Caco-2 (cell line): ENCODE results near the gene DOCK2. TPM values are rescaled to one million over a fixed set of nuclear protein-coding genes. Genes with fewer than 3 reads are reported as not detected.

Experiments used
- BruUV-seq: library from RNA; stranded (reverse); fragments of 400-500 nt; replicated peaks from 2 replicates; lab custom pipeline; 2021; lab: Mats Ljungman, UMichigan
- CTCF ChIA-PET: fragments of 300-600 bp; sonication (Branson Sonifier 250); formaldehyde crosslinking; loops from one replicate; lab custom pipeline; 2022; ENCODE audit warnings: antibody characterized with exemption; lab: Charles Lee
- POLR2A ChIA-PET: fragments of 300-600 bp; sonication (Branson Sonifier 250); formaldehyde crosslinking; loops from one replicate; lab custom pipeline; 2022; ENCODE audit warnings: antibody characterized with exemption; lab: Charles Lee
- DNase-seq, 2 experiments: peaks; one replicate each; pipeline versions ENCODE4 v3.0.0 to v3.0.0-alpha.2; 2020 to 2022
- H3K27me3 ChIP-seq: replicated peaks from 2 replicates; pipeline ENCODE4 v1.6.0; 2011; ENCODE audit warnings: low read length; ENCODE audit not compliant: control insufficient read depth, insufficient read depth
- H3K36me3 ChIP-seq: 2 replicates; pipeline ENCODE4 v1.5.1; 2011; ENCODE audit warnings: low read length; ENCODE audit not compliant: control insufficient read depth, insufficient read depth
- H3K4me1 ChIP-seq: fragments of 250-450 bp; sonication (Bioruptor Pico); 2 replicates; pipeline ENCODE4 v1.5.1; 2020; ENCODE audit warnings: mild to moderate bottlenecking
- H3K4me3 ChIP-seq: 2 replicates; pipeline ENCODE4 v1.5.1; 2011; ENCODE audit warnings: low read depth, mild to moderate bottlenecking, control low read depth, low read length
- H3K9me3 ChIP-seq: fragments of 250-450 bp; sonication (Bioruptor Pico); 2 replicates; pipeline ENCODE4 v1.5.1; 2020; ENCODE audit warnings: mild to moderate bottlenecking, moderate library complexity
- H3K27ac Mint-ChIP-seq: one replicate; pipeline ENCODE4 v1.8.0; 2022; ENCODE audit warnings: mixed read lengths; ENCODE audit not compliant: unreplicated experiment
- H3K27me3 Mint-ChIP-seq: one replicate; pipeline ENCODE4 v1.8.0; 2022; ENCODE audit warnings: mixed read lengths; ENCODE audit not compliant: insufficient read depth, unreplicated experiment
- H3K36me3 Mint-ChIP-seq: one replicate; pipeline ENCODE4 v1.8.0; 2022; ENCODE audit warnings: mild to moderate bottlenecking, mixed read lengths; ENCODE audit not compliant: insufficient read depth, unreplicated experiment
- H3K4me1 Mint-ChIP-seq: one replicate; pipeline ENCODE4 v1.8.0; 2022; ENCODE audit warnings: low read depth, mixed read lengths; ENCODE audit not compliant: unreplicated experiment
- H3K4me3 Mint-ChIP-seq: one replicate; pipeline ENCODE4 v1.8.0; 2022; ENCODE audit warnings: mild to moderate bottlenecking, moderate library complexity, mixed read lengths; ENCODE audit not compliant: unreplicated experiment
- H3K9me3 Mint-ChIP-seq: one replicate; pipeline ENCODE4 v1.8.0; 2022; ENCODE audit warnings: mixed read lengths; ENCODE audit not compliant: unreplicated experiment
- intact Hi-C: fragments of 100-400 bp; cut with micrococcal nuclease; formaldehyde crosslinking; loops from one replicate; pipeline ENCODE4 v1.10.0; 2022; ENCODE audit not compliant: unreplicated experiment
- total RNA-seq: library from RNA; stranded (reverse); gene quantifications from 2 replicates; pipeline ENCODE4 v1.2.3, GENCODE V29; 2022
- TF ChIP-seq, protein P1 (sequence below), 2 experiments: fragments of 200-600 bp in 1 of 2; IDR thresholded peaks; 1 replicate in 1 of 2; 2 replicates in 1 of 2; pipeline versions ENCODE4 v1.5.1 to v1.8.0; 2011 to 2022; ENCODE audit warnings: antibody characterized with exemption in 1 of 2, control low read depth in 1 of 2, inconsistent platforms in 1 of 2, low read depth in 1 of 2, low read length in 1 of 2, mild to moderate bottlenecking in 1 of 2, moderate library complexity in 1 of 2; ENCODE audit not compliant: insufficient read depth in 1 of 2, severe bottlenecking in 1 of 2, unreplicated experiment in 1 of 2

DOCK2 gene
- total RNA-seq, 1 experiment from 2014 or later, result 0.09 TPM

DNA sequence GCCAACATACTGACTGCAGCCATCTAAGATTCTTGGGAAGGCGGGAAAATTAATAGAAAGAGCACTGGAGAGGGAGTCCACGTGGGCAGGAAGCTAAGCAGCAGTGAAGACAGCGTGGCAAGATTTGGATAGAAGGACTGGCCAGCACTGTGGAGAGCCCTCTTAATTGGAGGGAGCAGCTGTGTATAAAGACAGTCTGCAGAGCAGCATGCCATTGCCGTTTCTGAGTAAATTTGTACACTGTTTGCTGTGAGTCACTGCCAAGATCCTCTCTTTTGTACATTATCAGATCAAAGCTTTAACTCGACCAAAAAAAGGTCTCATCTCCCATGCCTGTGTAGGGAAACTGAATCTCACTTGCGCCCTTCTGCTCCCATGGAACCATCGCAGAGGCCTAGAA, 297.9 kb downstream of the DOCK2 start:
- TF ChIP-seq, protein P1, sequence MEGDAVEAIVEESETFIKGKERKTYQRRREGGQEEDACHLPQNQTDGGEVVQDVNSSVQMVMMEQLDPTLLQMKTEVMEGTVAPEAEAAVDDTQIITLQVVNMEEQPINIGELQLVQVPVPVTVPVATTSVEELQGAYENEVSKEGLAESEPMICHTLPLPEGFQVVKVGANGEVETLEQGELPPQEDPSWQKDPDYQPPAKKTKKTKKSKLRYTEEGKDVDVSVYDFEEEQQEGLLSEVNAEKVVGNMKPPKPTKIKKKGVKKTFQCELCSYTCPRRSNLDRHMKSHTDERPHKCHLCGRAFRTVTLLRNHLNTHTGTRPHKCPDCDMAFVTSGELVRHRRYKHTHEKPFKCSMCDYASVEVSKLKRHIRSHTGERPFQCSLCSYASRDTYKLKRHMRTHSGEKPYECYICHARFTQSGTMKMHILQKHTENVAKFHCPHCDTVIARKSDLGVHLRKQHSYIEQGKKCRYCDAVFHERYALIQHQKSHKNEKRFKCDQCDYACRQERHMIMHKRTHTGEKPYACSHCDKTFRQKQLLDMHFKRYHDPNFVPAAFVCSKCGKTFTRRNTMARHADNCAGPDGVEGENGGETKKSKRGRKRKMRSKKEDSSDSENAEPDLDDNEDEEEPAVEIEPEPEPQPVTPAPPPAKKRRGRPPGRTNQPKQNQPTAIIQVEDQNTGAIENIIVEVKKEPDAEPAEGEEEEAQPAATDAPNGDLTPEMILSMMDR (IDR thresholded peaks at IDR 0.05; ENCODE audit: insufficient read depth in 1 of 2, low read depth in 1 of 2, low read length in 1 of 2, severe bottlenecking in 1 of 2, unreplicated experiment in 1 of 2), result no peak
- Histone ChIP-seq H3K27me3 (no peaks in the 10 kb centered on the region; the same call in 1 of the 2 replicates), H3K9me3 (no peaks in the 10 kb centered on the region), H3K4me3 (no peak overlapping the region), H3K36me3 (no peaks in the 10 kb centered on the region), H3K4me1 (peaks cover 6% of the 10 kb centered on the region; the same call in 1 of the 2 replicates)
- CTCF ChIA-PET, result no interaction called here
- no peak for DNase-seq
- POLR2A ChIA-PET, result no interaction called here
- intact Hi-C loops, result no loop called here
- Mint-ChIP-seq H3K9me3 (no peaks in the 10 kb centered on the region), H3K27me3 (peaks cover 15% of the 10 kb centered on the region), H3K36me3 (no peaks in the 10 kb centered on the region), H3K4me1 (peaks cover 11% of the 10 kb centered on the region), H3K27ac (no peak overlapping the region), H3K4me3 (no peak overlapping the region)
- no TSS peak for BruUV-seq

DNA sequence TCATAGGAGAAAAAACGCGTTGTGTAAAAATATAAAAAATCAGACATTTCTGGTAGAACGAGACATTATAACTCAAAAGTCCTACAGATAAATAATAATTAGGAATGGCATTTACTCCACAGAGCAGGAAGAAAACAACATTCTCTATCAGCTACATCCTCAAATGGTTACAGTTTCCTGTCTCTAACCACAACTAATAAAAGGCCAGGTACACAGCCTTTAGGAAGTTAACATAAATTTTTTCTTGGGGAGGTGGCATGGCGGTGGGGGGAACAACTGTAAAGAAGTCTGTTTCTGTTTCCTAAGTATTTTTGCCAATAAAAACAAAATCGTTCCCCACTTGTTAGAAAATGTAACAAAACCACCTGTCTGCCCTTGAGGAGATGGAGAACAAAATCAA, 298.7 kb downstream of the DOCK2 start:
- CTCF ChIA-PET, result no interaction called here
- Mint-ChIP-seq H3K4me3 (no peak overlapping the region), H3K9me3 (no peaks in the 10 kb centered on the region), H3K36me3 (no peaks in the 10 kb centered on the region), H3K27ac (no peak overlapping the region), H3K27me3 (peaks cover 13% of the 10 kb centered on the region), H3K4me1 (peaks cover 11% of the 10 kb centered on the region)
- intact Hi-C loops, result no loop called here
- TF ChIP-seq, protein P1 (IDR thresholded peaks at IDR 0.05; ENCODE audit: insufficient read depth in 1 of 2, low read depth in 1 of 2, low read length in 1 of 2, severe bottlenecking in 1 of 2, unreplicated experiment in 1 of 2), result no peak
- no peaks in the 10 kb centered on the region for H3K36me3 ChIP-seq
- peaks cover 6% of the 10 kb centered on the region; the same call in 1 of the 2 replicates for H3K4me1 ChIP-seq
- BruUV-seq, result no TSS peak
- no peak for DNase-seq
- POLR2A ChIA-PET, result no interaction called here
- H3K4me3 ChIP-seq, result no peak overlapping the region
- no peaks in the 10 kb centered on the region for H3K9me3 ChIP-seq
- H3K27me3 ChIP-seq, result no peaks in the 10 kb centered on the region; the same call in 1 of the 2 replicates

DNA sequence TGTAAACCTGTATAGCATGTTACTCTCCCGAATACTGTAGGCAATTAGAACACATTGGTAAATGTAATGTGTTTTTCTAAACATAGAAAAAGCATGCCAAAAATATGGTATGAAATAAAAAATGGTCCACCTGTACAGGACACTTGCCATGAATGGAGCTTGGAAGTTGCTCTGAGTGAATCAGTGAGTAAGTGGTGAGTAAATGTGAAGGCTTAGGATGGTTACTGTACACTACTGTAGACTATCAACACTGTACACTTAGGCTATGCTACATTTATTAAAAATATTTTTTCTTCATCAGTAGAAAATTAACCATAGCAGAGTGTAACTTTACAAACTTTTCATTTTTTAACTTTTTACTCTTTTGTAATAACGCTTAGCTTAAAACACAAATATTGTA, 301.4 kb downstream of the DOCK2 start:
- TF ChIP-seq, protein P1 (IDR thresholded peaks at IDR 0.05; ENCODE audit: insufficient read depth in 1 of 2, low read depth in 1 of 2, low read length in 1 of 2, severe bottlenecking in 1 of 2, unreplicated experiment in 1 of 2), result no peak

More for the DNA sequence above, 301.4 kb downstream of the DOCK2 start:
- POLR2A ChIA-PET, result no interaction called here
- H3K9me3 Mint-ChIP-seq, result no peaks in the 10 kb centered on the region
- no TSS peak for BruUV-seq
- intact Hi-C loops, result no loop called here
- H3K4me1 Mint-ChIP-seq, result peaks cover 11% of the 10 kb centered on the region
- H3K27me3 Mint-ChIP-seq, result peaks cover 6% of the 10 kb centered on the region
- Histone ChIP-seq H3K4me1 (peaks cover 6% of the 10 kb centered on the region; the same call in 1 of the 2 replicates), H3K36me3 (no peaks in the 10 kb centered on the region), H3K27me3 (no peaks in the 10 kb centered on the region), H3K9me3 (no peaks in the 10 kb centered on the region), H3K4me3 (no peak overlapping the region)
- DNase-seq, result no peak
- no peaks in the 10 kb centered on the region for H3K36me3 Mint-ChIP-seq
- no peak overlapping the region for H3K4me3 Mint-ChIP-seq
- H3K27ac Mint-ChIP-seq, result no peak overlapping the region
- CTCF ChIA-PET, result no interaction called here
